ENCODE measurements around the gene LRRN4.

Gene LRRN4

DNA sequence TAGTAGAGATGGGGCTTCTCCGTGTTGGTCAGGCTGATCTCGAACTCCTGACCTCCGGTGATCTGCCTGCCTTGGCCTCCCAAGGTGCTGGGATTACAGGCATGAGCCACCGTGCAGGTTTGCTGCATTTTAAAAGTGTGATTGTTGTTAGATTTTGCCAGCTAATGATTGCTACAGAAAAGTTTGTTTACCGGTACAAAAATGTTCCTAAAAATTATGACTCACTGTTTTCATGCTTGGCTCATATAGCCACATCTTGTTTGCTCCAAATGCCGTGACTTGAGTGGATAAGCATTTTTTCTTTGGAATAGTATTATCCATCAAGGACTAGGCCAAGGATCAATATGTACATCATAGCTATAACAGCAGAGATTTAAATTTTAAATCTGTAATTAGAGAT is 24.3 kb downstream of the LRRN4 start:
- no peak for DNase-seq

DNA sequence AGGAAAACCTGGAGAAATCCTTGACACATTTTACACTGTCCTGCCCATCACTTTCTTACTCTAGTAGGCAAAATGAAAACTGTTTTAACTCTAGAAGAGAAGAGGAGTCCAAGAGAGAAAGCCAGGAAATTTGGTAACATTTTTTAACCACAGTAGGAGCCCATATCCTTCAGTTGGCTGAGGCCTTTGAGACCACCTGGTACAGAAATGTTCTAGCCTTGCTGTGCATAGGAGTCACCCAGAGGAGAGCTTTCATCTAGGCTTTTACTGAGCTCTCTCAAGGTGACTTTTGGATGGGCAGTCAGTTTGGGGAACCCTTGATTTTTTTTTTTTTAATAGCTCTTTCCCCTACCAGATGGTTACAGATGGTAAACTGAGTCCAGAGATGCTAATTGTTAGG is 25.0 kb downstream of the LRRN4 start:
- no peak for DNase-seq

DNA sequence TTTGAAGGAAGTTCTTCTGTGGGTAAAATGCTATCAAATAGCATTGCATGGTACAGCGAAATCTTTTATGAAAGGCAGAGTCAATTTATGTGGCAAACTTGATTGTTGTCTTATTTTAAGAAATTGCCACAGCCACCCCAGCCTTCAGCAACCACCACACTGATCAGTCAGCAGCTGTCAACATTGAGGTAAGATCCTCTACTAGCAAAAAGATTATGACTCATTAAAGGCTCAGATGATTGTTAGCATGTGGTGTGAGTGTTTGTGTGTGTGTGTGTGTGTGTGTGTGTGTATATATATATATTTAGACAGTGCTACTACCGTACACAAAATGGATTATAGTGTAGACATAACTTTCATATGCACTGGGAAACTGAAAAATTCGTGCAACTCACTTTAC is 27.8 kb downstream of the LRRN4 start:
- DNase-seq = no peak

DNA sequence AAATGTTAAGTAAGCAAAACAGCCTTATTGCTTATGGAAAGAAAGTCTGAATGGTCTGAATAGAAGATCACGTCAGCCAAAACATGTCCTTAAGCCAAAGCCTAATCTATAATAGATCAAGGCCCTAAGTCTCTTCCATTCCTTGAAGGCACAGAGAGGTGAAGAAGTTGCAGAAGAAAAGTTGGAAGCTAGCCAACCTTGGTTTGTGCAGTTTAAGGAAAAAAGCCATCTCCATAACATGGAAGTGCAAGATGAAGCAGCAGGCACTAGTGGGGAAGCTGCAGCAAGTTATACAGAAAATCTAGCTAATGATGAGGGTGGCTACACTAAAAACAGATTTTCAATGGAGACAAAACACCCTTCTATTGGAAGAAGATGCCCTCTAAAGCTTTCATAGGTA is 29.1 kb downstream of the LRRN4 start:
- no peak for DNase-seq

DNA sequence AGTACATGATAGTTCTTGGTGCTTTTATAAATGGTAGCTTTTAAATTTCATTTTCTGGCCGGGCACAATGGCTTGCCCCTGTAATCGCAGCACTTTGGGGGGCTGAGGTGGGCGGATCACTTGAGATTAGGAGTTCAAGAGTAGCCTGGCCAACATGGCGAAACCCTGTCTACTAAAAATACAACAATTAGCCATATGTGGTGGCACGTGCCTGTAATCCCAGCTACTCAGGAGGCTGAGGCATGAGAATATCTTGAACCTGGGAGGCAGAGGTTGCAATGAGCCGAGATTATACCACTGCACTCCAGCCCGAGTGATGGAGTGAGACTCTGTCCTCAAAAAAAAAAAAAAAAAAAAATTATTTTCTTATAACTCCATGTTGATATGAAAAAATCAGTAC is 36.0 kb downstream of the LRRN4 start:
- no peak for DNase-seq

DNA sequence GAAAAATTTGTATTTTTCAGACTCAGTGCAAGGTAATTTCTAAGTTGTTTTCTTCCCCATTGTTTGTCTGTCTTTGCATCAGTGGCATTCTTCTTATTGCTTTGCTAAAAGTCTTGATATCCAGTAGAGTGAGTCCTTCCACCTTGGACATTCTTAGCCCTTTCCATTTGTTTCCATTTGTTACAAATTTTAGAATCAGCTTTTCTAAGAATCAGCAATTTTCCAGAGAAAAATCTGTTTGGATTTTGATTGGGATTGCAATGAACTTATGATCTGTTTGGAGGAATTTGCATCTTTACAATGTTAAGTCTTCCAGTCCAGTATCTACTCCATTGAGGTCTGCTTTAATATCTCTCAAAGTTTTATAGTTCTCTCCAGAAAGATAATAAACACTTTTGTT is 36.4 kb downstream of the LRRN4 start:
- DNase-seq = no peak

DNA sequence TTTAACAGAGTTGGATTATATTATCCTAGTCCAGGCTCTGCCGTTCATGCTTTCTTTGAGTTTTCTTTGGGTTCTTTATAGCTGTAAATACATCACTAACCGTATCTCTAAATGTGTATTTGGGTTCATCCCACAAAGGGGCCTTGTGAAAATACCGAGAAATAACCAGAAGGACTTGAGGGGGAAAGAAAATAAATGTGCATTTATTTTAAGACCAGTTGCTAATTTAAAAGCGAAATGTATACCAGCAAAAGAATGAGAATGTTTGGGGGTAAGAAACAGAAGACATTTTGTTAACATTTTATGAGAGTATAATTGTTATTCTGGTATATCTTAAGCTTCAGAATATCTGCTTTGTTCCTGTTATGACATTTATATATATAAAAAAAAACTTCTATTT is 38.9 kb downstream of the LRRN4 start:
- DNase-seq = no peak

DNA sequence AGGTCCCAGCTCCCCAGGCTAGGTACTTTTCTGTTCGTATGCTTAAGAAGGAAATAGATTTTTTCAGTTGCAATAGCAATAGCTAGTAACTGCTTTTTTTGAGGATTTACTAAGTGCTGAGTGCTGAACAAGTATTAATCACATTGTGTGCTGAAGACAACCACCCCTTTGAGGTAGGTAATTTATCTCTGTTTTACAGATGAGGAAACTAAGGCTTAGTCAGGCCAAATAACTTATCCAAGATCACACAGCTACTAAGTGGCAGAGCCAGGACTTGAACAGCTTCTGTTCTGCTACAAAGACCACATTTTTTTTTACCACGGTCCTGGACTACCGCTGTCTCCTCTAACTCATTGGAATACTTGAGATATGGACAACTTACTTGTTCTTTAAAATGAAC is 39.8 kb downstream of the LRRN4 start:
- no peak for DNase-seq

DNA sequence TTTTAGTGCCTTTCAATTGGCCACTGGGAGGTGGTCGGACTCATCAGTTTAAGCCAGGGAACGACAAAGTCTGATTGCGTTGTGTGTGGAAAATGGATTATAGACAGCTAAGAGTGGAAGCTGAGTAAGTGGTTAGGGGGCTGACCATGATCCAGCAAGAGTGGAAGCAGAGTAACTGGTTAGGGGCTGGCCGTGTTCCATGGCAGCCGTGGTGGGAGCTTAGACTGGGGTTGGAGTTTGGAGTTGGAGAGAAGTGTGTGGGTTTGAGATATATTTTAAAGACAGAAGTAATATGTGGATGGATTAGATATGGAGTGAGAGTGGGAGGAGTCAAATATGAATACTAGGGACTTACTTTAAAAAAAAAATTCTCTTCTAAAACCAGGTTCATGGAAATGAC is 41.7 kb downstream of the LRRN4 start:
- DNase-seq = no peak

DNA sequence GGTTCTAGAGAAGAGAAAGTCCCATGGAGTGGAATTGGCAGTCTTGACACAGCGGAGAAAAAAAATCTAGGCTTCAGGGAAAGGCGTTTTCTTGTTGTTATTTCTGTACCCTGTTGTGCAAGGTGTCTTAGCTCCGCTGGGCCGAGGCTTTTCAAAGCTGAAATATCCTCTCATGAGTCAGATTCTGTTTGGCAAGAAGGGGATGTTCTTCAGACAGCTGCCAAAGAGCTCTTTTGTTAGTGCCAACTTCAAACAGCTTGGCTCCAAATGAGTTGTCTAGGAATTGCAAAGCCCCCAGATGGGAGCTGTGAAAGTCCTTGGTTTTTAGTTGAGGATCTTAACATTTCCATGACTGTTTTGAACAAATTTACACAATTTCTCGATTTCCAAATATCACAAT is 45.6 kb downstream of the LRRN4 start:
- DNase-seq = no peak

DNA sequence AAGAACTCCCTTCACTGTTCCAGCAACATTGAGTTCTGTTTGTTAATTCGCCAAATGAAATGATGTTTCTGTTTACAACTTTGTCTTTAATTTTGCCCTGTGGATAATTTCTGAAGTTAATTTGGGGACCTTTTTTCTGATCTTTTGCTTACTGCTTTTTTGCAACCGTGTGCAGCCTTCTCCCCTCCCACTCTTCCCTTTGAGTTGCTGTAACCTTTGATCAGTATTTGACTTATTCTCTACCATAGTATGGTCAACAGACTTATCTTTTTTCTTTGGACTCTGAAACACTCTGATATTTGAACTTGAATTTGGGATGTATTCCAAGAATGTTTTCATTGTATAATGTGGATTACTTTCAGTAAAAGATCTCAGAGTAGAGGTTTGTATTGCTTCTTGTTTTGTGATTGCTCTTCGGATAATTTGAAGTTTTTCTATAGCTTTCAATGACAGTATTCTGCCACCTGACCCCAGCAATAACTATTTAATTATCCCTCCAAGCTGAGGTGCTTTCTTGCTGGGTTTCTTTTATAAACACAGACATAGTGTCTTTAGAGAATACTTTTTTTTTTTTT is 46.2 kb downstream of the LRRN4 start:
- no peak for DNase-seq

DNA sequence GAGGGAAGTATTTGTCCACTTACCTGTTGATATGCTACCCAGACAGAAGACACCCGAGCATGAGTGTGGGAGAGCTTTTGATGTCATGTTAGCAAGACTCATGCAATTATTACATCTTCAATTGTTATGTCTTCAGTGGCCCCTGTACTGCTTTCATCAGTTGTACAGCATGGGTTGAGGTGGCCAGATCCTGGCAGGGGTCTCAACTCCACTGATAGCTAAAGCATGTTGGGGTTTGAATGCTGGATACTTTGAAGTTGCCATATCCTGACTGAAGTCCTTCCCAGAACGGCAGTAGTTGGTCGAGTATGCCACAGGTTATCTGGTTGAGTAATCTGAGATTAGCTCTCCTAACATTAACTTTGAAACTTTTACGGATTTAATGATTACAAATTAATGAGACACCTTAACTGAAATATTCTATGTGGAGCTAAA is 46.7 kb downstream of the LRRN4 start:
- no peak for DNase-seq

DNA sequence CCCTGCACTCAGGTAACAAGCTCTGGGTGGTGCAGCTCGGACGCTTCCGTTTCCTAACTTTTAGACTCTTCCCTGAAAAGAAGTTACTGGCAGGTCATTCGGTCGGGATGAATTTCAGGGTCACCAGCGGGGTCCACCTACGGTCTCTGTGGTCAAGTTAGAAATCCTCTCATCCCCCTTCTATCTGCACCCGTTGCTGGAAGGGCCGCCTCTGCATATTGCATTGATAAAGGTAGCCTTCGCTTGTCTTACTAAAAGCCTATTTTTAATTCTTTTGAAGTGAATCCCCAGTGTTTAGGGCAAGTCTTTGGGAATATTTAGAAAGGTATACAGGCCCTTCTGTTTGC is 47.3 kb downstream of the LRRN4 start:
- DNase-seq = no peak

DNA sequence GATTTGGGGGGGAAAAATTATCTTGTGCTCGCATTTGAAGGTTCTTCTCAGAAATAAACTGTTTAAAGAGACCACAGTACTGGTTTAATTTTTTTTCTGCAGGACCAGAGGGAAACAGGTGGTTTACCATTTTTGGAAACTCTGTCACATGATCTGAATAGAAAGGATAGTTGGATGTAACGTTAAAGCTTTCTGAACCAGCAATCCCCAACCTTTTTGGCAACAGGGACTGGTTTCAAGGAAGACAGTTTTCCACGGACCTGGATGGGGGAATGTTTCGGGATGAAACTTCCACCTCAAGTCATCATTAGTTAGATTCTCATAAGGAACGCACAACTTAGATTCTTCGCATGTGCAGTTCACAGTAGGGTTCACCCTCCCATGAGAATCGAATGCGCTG is 53.0 kb downstream of the LRRN4 start:
- DNase-seq = no peak

DNA sequence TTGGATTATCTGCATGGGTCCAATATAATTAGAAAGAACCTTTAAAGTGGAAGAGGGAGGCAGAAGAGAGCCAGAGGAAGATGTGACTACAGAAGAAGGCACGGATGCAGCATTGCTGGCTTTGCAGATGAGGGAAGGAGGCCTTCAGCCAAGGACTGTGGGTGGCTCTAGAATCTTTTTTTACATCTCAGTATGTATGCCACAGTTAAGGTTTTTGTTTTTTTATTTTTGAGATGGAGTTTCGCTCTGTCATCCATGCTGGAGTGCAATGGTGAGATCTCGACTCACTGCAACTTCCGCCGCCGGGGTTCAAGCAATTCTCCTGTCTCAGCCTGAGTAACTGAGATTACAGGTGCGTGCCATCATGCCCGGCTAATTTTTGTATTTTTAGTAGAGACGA is 54.1 kb downstream of the LRRN4 start:
- no peak for DNase-seq

DNA sequence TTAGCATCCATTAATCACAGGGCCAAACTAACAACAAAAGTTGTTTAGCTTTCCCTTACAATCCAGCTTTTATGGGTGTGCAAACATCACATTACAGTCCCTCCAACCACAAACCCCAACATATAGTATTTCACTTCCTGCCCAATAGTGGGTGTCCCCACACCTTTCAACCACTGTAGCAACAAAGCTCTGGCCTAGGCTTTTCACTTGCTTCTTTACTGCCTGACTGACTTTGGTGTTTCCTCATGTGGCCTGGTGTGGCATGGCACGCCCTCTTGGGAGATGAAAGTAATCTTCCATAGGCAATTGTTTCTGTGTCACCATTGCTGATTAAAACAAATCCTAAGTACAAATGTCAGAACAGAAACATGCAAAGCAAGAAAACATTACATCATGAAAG is 57.1 kb downstream of the LRRN4 start:
- DNase-seq = no peak

DNA sequence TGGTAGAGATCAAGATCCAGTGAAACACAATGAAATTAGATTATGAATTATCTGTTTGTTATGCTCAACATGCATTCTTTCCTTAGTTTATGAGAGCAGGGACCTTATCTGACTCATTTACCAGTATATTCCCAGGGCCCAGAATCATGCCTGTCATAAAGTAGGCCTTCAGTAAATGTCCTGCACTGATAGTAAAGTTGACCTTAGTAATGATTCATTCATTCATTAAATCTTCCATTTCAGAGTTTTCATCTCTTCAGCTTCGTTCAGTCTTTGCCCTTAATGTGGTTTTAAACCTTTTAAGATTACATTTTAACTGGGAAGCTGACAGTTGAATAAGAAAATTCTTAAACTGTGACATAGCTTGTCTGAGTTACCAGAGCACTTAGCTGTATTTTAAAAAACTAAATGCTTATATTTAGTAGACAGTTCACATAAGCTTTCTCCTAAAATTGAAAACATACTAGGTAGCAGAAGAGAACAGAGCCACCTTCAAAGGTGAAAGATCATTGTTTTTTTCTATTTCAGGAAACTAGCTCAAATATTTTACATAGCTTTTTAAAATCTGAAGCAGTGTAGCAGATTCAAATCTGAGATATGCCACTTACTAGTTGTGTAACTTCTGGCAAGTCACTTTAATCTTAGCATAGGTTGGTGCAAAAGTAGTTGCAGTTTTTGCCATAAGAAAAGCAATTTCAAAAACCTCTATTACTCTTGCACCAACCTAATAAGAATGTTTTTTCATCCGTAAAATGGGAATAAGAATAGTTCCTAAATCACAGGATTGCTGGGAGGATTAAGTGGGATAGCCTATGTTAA is 62.0 kb downstream of the LRRN4 start:
- DNase-seq = no peak

DNA sequence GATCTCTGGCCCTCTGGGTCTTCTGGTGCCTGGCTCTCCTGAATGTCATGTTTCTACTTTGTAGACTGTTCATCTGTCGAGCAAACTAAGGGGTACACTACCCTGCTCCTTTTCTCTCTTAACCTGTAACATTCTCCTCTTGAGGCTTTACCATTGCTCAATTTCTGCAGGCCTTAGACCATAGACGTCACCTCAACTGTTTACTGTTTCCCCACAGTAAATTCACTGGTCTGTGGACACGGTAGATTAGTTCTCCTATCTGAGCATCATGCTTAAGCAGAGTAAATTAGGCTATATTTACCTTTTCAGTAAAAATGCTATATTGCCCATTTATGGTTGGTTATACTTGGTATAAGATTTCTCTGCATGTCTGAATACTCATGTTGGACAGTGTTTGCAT is 62.9 kb downstream of the LRRN4 start:
- no peak for DNase-seq
